NCI-H446 treated with DMSO at 0.1 percent for 48 hours (cell line): ENCODE results near the gene HYAL2.

Source experiments
- DNase-seq: peaks from one replicate; lab custom pipeline; 2025; lab: John Stamatoyannopoulos, UW

The HYAL2 gene

DNA sequence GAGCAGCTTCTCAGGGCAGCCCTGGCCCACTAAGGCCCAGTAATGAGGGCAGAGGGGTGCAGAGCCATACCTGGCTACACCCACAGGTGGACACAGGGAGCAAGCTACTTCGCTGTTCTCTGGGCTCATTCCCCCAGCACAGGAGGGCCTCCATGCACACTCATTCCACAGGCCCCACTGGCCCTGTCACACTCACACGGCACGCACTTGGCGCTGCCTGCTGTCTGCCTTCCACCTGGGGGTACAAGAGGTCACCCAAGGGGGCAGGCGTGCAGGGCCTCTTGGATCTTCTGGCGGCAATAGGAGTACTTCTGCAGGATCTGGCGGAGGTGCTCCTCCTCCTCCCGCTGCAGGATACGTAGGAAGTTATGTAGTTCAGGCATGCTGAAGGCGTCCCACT is 7.8 kb upstream of the HYAL2 start:
- DNase-seq = no peak

DNA sequence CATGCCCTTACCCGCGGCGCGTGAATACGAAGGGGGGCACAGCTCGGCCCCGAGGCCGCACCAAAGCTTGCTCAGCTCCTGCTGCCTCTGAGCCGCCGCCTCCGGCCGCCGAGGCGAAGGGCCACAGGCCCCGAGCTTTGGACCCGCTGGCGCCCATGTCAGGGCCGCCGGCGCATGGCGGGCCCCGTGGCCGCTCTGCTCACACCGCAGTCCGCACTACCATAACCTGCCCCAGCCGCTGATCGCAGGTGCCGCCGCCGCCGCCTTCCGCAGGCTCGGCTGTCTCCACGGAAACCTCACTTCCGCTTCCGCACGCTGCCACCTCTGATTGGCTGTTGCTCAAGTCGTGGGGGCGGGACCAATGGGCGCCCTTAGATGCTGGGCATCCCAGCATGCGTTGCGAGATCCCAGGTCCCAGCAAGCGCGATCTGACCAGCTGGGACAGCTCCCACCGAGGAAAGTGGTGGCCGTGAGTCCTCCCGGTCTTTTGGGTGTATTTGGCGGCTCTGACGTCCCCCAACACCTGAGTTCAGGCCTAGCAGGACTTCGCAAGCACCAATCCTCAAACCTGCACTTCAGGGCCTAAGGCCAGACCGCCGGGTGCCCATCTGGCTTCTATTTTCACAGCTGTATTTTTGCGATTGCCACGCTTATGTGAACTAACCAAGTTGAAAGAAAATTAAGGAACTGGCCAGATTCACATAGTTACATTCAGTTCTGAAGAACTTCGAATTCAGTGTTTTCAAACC is 5.6 kb upstream of the HYAL2 start, which contains the start of gene TUSC2:
TUSC2 (minus strand) TSS at position 281 of the 749 bp plus-strand sequence; CDS start at position 157, 124 bp downstream.
- DNase-seq = peak; percentile 76

DNA sequence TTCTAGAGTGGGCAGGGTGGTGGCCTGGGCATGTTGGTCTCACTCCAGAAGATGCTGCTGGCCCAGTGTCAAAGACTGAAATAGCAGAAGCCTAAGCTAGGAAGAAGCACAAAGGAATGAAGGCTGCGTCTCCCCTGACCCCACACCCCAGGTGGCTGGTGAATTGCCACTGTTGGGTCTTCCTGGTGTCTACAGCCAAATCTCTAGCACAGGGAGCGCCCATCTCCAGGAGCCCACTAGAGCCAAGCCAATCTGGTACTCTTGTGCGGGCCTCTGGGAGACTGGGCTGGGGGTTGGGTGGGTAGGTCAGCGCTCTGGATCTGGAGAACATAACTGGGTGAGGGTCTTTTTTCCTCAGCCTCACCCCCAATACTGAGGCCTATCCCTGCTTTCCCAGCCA is 4.6 kb upstream of the HYAL2 start:
- DNase-seq = no peak

DNA sequence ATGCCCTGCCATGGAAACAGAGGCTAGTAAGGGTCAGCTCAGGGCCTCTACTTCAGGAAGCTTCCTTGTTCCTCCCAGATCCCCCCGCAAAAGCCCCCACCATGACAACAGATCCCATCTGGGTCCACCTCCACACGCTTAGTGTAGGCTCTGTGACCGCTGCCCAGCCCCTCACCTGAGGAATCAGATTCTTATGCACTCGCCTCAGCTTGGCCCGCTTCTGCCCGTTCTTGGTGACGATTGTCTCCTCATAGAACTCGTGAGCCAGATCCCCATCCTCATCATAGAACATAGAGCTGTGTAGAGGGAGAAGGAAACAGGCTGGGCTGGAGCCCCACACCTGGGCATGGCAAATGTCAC is 3.6 kb upstream of the HYAL2 start:
- no peak for DNase-seq

DNA sequence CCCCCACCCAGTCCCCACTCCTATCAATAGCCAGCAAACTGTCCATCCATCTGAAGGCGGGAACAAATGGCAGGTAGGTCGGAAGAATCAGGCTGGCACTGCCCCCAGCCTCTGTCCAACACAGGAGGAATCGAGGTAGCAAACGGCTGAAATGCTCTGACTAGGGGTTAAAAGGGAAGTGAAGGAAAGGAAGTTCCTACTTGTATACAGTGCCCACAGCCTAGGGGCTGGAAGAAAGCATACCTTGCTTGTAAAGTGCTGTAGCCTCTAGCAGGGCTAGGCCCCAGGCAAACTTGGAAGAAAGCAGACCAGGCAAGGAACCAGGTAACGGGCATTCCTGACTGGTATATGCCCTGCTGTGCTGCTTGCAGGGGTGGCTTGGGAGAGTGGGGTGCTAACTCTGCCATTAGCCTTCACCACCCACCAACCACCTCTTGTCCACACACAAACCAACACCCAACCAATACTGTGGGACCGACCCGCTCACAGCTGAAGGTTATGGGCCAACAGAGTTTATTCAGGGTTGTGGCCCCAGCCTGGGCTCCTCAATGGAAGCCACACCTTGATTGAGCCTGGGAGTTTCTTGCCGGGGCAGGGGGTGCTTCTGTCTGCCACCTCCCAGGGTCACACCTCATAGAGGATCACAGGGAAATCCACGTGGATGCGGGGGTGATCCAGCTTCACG is 3.1 kb upstream of the HYAL2 start:
- no peak for DNase-seq

DNA sequence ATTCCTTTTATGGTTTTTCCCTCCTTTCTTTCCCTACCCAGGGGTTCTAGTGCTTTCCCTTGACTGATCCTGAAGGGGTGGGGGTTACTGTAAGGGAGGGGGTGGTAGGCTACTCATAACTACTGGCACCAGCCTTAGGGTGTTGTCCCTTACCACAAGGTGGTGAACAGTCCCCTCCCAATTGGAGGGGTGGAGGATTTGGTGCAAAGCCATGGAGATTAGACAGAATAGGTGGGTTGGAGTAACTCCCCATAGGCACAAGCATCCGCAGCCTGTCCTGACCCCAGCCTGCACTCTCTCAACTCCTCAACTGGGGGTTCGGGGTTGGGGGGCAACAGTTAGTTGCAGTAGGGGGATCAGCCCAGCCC is 2.6 kb upstream of the HYAL2 start:
- DNase-seq = no peak

DNA sequence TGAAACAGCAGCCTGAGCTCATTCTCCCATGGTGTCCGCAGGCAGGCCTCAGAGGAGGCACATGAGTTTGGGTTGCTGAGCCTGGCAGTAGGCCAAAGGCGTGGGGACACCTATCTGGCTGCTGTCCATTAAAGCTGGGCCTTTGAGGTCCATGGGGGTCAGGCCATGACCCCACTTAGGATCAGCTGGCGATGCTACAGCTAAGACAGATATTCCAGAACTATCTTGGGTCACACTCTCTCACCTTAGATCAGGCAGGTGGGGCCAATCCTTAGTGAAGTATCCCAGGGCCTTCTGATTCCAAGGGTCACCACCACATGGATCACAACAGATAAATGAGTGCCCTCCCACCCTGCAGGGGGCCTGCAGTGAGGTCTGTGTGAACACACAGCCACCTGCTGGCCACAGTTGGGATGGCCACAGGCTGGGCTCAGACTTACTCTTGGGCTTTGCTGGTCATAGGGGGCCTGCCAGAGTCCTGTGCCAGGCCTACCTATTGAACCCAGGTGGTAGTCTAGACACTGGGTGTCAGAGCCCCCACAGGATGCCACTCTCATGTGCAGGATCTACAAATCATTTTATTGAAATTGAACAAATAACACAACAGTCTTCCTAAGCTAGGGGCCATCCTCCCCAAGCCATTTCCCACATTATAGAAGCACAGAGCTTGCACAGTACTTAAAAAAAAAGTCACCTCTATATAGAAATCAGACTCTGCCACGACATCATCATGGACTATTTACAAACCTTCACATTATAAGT is 2.0 kb upstream of the HYAL2 start:
- no peak for DNase-seq

DNA sequence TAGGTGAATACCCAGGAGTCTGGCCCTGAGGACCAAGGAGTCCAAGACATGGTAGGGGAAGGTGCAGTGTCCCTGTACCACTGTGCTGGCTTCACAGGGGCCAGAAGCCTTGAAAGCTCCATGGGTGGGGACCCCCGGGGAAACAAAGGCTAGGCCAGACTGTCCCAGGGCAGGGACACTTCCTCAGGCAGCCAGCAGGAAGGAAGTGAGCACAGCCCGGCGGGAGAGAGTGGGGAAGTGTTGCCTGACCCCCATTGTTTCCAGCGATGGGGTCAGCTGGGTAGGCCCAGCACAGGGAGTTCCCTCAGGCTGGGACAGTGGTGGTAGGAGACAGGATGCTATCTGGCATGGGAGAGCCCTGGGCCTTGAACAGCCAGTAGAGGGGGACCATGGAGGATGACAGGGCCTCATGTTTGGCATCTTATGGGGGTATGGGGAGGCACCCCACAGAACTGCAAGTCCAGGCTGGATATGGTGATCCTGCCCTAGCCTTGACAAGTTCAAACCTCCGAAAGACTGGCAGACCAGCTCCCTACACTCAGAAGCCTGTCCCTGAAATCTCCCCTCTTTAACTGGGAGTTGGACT is 1.2 kb upstream of the HYAL2 start:
- DNase-seq = no peak

DNA sequence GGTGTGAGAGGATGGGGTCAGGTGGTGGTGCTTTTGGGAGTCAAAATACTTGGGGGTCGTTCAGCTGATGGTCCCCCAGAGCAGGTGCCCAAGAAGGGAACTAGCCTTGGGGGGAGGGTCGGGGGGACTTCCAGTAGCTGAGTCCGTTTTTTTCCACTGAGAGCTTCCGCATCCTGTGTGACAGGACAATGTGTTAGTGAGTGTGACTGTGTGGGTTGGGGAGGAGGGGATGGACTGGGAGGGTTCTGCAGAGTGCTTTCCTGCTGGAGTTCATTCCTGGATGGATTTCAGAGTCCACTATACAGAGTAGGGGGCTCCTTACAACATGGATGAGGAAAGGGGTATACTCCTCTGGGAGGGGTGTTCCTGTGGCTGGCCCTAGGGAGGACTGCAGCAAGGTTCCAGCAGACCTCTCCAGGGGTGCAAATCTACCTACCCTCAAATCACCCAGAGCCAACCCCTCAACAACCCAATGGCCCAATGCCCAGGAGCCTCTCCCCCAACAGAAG is 601 bp upstream of the HYAL2 start:
- no peak for DNase-seq

DNA sequence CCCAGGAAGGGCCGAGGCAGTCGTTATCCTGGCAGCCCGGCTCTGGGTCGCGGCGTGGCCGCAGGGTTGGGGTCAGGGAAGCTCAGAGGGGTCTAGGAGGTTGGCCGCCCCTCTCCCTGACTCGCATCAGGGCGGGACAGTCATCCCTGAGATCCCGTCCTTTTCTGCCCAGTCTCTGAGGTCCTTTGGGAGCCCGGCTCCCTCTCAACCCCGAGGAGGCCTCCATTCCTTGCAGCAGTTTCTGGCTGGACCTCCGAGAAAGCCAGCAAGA is 495 bp downstream of the HYAL2 start:
- no peak for DNase-seq

DNA sequence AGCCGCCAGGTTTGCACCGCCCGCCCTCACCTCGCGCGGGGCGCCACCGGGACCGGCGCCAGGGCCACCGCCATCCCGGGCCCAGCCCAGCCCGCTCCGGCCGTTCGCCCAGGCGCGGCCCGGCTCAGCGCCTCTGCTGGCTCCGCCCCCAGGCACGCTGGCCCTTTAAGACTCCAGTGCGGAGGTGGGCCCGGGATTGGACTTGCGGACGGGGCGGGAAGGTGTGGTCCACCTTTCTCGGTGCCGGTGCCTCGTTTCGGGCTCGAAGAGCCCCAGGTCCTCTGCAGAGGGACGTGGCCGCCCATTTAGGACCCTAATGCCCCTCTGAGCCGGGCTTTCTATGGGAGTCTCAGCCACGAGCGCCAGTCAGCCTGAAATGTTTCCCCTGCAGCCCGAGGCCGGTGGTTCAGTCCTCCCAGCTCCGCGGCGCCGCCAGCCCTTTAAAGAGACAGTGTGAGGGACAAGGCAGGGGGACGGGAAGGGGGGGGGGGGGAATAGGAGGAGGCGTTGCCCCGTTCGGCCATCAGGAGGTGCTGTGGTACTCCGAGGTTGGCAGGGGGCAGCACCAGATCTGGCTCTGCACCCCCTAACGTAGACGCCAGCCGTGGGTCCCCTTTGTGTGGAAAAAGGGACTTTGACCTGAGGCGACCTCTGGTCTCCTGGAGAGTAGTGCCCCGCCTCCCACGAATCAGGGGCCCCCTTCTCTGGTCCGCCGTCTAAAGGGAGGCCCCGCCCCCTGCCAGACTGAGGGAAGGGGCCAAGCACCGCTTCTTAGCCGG is 1.0 kb downstream of the HYAL2 start:
- peak; percentile 56 for DNase-seq

DNA sequence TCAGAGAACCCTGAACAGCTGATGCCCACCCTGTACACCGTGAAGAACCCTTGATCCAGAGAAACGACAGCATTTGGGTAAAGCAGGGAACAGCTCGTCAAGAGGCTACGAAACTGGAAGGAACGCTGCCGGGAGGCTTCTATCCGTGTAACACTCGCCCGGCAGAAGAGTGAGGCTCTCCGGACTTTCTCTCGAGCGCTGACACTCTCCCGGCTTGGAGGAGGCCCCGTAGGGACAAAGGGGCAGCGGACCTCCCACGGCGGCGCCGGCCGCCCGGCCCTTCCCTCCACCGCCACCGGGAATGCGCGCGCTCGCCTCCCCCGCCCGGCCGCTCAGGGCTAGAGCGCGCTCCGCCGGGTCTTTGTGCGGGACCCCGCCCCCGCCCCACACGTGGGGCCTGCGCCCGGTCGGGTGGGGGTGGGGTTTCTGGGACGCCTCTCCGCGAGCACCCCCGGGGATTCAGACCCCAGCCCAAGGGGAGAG is 1.7 kb downstream of the HYAL2 start:
- no peak for DNase-seq

DNA sequence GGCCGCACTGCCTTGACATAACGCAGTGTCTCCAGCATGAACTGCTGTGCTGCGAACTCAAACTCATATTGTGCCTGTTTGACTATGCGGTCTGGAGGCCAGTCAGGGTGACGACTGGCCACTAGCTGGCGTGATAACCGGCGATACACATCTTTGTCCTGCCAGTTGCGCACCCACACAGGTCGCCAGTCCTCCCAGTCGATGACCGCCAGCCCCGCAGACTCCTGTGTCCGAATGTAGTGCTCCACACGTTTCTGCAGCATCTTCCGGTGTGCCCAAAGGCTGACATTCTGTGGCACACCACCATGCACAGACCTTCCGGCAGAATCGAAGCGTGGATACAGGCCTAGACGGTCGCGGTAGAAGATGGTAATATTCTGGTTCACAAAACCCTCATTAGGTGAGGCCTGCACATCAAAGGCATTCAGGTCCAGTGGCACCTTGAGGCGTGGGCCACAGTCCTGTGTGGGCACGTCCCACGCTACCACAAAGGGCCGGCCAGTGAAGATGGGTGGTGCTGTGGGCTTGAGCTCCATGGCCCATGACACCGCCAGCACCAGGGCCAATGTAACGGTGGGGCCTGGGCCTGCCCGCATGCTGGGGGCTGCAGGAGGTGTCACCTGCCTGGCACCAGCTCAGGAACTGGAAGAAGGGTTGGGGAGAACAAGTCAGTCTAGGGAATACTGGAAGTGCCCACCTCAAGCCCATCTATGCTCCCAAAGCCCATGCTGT is 2.5 kb downstream of the HYAL2 start:
- no peak for DNase-seq

DNA sequence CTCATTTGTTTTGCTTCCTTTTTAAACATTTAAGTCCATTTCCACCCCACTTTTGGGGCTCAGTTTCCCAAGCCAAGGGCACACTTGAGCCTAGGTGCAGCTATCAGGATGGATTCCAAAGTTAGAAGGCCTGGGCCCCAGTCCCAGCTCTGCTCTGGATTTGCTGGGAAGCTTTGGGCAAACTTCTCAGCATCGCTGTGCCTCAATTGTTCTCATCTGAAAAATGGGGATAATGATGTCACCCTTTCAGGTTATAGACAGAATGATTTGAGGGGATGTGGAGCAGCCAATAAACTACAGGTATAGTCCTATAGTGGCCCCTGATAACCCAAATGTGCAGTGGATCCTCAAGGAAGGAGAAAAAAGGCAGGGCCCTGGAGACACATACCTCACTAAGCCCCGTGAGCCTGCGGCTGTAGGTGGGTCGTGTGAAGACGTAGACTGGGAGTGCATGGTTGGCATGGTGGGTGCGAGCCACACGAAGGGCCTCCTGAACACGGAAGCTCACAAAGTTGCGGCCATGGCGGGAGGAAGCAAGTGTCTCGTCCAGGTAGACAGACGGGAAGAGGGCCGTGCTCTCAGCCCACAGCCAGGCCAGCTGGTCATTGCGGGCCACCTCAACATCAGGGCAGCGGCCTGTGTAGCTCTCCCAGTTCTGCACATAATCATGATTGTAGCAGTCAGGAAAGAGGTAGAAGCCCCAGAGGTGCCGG is 3.2 kb downstream of the HYAL2 start:
- no peak for DNase-seq

DNA sequence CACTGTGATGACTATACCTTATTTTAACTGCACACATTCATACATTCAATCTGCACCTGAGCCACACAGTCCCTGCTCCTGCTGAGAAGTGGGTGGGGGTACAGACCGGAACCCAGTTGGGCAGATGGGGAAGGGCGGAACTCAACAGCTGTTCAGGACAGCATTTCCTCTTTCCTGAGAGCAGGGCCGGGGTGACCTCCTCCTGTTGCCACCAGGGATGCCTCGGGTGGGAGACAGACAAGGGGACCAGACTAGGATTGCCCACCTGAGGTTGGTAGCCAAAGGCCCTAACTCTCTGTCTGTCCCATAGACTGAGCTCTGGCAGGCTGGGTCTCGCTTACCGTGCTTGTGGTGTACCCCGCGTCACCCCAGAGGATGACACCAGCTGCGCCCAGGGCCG is 3.9 kb downstream of the HYAL2 start:
- no peak for DNase-seq

DNA sequence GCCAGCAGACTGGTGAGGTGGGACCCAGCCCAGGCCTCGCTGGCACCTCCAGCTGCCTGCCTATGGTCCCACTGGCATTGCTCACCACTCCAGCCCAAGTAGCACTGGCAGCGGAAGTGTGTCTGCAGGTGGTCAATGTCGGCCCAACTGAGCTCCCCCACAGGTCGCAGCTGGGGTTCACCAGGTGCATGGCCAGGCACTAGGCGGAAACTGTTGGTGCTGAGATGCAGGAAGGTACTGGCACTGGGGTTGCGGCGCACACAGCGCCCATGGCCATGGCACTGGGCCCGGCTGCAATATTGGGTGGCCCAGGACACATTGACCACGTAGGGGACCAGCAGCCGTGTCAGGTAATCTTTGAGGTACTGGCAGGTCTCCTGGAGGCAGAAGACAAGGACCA is 4.4 kb downstream of the HYAL2 start:
- DNase-seq = no peak

DNA sequence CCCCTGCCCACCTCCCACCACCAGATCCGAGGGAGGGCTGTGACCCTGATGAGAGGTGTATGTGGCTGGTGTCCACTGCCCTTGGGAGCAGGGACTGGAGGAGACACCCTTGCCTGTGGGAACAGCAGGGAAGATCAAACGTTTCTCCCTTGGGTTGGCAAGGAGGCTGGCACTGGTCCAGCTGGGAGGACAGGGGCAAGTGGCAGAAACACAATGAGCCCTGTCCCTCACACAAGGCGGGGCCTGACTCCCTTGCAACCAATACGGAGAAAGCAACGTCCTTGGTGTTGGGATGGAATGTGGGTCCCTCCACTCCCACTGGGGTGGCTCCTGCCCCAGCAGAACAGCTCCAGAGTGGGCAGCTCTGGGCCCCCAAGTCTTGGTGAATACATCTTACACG is 5.2 kb downstream of the HYAL2 start:
- no peak for DNase-seq

DNA sequence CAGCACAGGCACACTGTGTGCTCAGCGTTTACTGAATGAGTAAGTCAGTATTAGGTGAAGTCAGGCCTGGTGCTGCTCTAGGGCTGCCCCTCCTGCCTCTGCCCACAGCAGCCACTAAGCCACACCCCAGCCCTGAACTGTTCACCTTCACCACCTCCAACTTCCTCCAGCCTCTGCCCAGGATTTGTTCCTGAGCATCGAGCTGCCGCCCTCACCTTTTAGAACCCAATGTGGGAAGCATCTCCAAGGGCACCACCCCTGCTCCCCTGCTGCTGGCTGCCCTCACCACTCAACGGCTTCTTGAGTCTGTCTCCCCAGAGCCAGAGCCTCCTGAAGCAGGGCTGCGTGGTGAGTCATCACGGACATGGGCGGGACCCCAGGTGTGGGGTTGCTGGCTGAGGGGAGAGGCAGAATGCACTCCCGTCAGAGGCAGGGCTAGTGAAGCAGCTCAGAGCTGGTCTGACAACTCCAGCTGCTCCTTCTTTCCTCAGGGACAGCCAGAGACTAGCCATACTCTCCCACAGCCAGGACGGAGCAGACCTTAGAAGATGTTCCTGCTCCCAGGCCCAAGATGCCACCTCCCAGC is 5.8 kb downstream of the HYAL2 start:
- DNase-seq = no peak

DNA sequence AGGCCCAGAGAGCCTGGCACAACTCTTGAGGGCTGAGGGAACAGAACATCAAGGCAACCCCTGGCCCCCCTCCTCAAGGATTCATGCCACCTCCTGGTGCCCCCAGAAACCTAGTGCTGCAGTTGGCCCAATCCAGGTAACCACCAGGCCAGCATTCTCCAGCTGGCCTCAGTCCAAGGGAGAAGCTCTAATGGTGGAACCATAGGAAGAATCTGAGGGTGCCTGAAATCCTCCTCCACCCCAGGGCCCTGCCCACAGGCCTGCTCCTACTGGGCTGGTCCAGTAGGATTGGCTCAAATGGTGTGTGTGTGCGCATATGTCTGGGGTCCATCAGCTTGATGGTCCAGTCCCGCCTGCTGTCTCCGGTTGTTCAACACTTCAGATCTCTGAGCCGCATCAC is 7.7 kb downstream of the HYAL2 start:
- DNase-seq = no peak

DNA sequence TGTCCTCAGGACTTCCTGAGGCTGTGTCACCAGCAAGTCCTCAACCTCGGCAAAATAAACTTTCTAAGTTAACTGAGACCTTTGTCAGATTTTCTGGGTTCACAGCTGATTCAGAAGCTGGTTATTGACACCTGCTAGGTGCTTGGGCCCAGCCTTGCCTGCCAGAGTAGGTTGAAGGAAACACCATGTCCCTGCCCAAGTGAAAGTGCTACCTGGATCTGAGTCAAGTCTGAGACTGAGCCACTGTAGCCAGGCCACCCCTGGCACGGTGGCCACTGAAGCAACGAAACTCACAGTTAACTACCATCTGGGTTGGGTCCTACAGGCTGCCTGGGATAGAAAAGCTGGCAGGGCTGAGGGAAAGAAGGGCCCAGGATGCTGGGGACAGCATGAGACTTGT is 8.2 kb downstream of the HYAL2 start:
- DNase-seq = no peak
